ENCODE measurements around the gene SUCLG1.

GRCh38 chr2:84459018-84459943 lies at the start of gene SUCLG1:
- no peak for TF ChIP-seq CTCF (conservative IDR thresholded peaks at IDR 0.05)
- TF ChIP-seq EZH2 (IDR thresholded peaks at IDR 0.05; ENCODE audit: low read depth): no peak
